ENCODE results near the gene CYGB.

Gene CYGB

GRCh38 chr17:76492123-76492988 lies 45.2 kb downstream of the CYGB start:
- peak overlapping the region; percentile 60 for H3K9ac ChIP-seq (ENCODE audit: low read depth in 1 of 2, low read length in 2 of 2)
- peak overlapping the region; percentile 33 to 59 for H3K4me3 ChIP-seq (ENCODE audit: low read length in 2 of 2)

GRCh38 chr17:76491271-76492122 lies 46.0 kb downstream of the CYGB start:
- Histone ChIP-seq H3K9ac (ENCODE audit: low read depth in 1 of 2, low read length in 2 of 2) (peak overlapping the region in 1 of 2 donors; percentile 60), H3K9me3 (ENCODE audit: control insufficient read depth in 2 of 2, low read length in 2 of 2) (no peaks in the 10 kb centered on the region), H3K27ac (ENCODE audit: low read depth in 2 of 2, low read length in 2 of 2) (peak overlapping the region; percentile 67 to 90), H3K4me1 (ENCODE audit: control insufficient read depth in 2 of 2, insufficient read depth in 2 of 2, low read length in 2 of 2) (peaks cover 37 to 52% of the 10 kb centered on the region in 2 donors), H3K36me3 (ENCODE audit: control insufficient read depth in 2 of 2, insufficient read depth in 2 of 2, low read length in 2 of 2) (no peaks in the 10 kb centered on the region), H3K27me3 (ENCODE audit: control insufficient read depth in 2 of 2, insufficient read depth in 2 of 2, low read length in 2 of 2) (no peaks in the 10 kb centered on the region), H3K4me3 (ENCODE audit: low read length in 2 of 2) (no peak overlapping the region)

More at GRCh38 chr17:76492123-76492988, 45.2 kb downstream of the CYGB start:
- H3K27me3 ChIP-seq (ENCODE audit: control insufficient read depth in 2 of 2, insufficient read depth in 2 of 2, low read length in 2 of 2) = no peaks in the 10 kb centered on the region
- no peaks in the 10 kb centered on the region for H3K36me3 ChIP-seq (ENCODE audit: control insufficient read depth in 2 of 2, insufficient read depth in 2 of 2, low read length in 2 of 2)
- peaks cover 37 to 56% of the 10 kb centered on the region in 2 donors for H3K4me1 ChIP-seq (ENCODE audit: control insufficient read depth in 2 of 2, insufficient read depth in 2 of 2, low read length in 2 of 2)
- H3K9me3 ChIP-seq (ENCODE audit: control insufficient read depth in 2 of 2, low read length in 2 of 2) = no peaks in the 10 kb centered on the region
- peak overlapping the region; percentile 67 to 90 for H3K27ac ChIP-seq (ENCODE audit: low read depth in 2 of 2, low read length in 2 of 2)

GRCh38 chr17:76490112-76490710 lies 47.3 kb downstream of the CYGB start:
- H3K9ac ChIP-seq (ENCODE audit: low read depth in 1 of 2, low read length in 2 of 2) = no peak overlapping the region
- H3K27ac ChIP-seq (ENCODE audit: low read depth in 2 of 2, low read length in 2 of 2) = no peak overlapping the region
- peaks cover 37 to 44% of the 10 kb centered on the region in 2 donors for H3K4me1 ChIP-seq (ENCODE audit: control insufficient read depth in 2 of 2, insufficient read depth in 2 of 2, low read length in 2 of 2)
- H3K27me3 ChIP-seq (ENCODE audit: control insufficient read depth in 2 of 2, insufficient read depth in 2 of 2, low read length in 2 of 2) = no peaks in the 10 kb centered on the region
- no peaks in the 10 kb centered on the region for H3K9me3 ChIP-seq (ENCODE audit: control insufficient read depth in 2 of 2, low read length in 2 of 2)
- no peak overlapping the region for H3K4me3 ChIP-seq (ENCODE audit: low read length in 2 of 2)
- no peaks in the 10 kb centered on the region for H3K36me3 ChIP-seq (ENCODE audit: control insufficient read depth in 2 of 2, insufficient read depth in 2 of 2, low read length in 2 of 2)

GRCh38 chr17:76487451-76488192 lies 49.9 kb downstream of the CYGB start:
- no peak overlapping the region for H3K9ac ChIP-seq (ENCODE audit: low read depth in 1 of 2, low read length in 2 of 2)
- no peaks in the 10 kb centered on the region for H3K27me3 ChIP-seq (ENCODE audit: control insufficient read depth in 2 of 2, insufficient read depth in 2 of 2, low read length in 2 of 2)
- no peak overlapping the region for H3K4me3 ChIP-seq (ENCODE audit: low read length in 2 of 2)
- peaks cover 25 to 31% of the 10 kb centered on the region in 2 donors for H3K4me1 ChIP-seq (ENCODE audit: control insufficient read depth in 2 of 2, insufficient read depth in 2 of 2, low read length in 2 of 2)
- no peak overlapping the region for H3K27ac ChIP-seq (ENCODE audit: low read depth in 2 of 2, low read length in 2 of 2)
- H3K9me3 ChIP-seq (ENCODE audit: control insufficient read depth in 2 of 2, low read length in 2 of 2) = no peaks in the 10 kb centered on the region
- H3K36me3 ChIP-seq (ENCODE audit: control insufficient read depth in 2 of 2, insufficient read depth in 2 of 2, low read length in 2 of 2) = no peaks in the 10 kb centered on the region

DNA sequence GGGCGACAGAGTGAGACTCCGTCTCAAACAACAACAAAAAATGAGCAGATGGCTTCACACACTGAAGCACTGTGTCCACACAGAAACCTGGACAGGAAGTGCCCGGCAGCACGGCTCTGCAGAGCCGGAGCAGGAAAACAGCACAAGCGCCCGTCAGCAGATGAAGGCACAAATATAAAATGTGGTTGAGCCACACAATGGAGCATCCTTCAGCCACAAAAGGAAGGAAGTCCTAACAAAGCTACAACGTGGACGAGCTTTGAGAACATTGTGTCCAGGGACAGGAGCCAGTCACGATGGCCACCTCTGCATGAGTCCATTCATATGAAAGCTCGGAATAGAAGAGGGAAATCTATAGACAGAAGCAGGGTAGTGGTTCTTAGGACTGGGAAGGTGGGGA lies 51.9 kb downstream of the CYGB start:
- H3K9ac ChIP-seq (ENCODE audit: low read depth in 1 of 2, low read length in 2 of 2) = no peak overlapping the region
- H3K27me3 ChIP-seq (ENCODE audit: control insufficient read depth in 2 of 2, insufficient read depth in 2 of 2, low read length in 2 of 2) = no peaks in the 10 kb centered on the region
- peak overlapping the region in 1 of 2 donors; percentile 42 for H3K27ac ChIP-seq (ENCODE audit: low read depth in 2 of 2, low read length in 2 of 2)
- H3K36me3 ChIP-seq (ENCODE audit: control insufficient read depth in 2 of 2, insufficient read depth in 2 of 2, low read length in 2 of 2) = no peaks in the 10 kb centered on the region
- no peaks in the 10 kb centered on the region for H3K9me3 ChIP-seq (ENCODE audit: control insufficient read depth in 2 of 2, low read length in 2 of 2)
- H3K4me1 ChIP-seq (ENCODE audit: control insufficient read depth in 2 of 2, insufficient read depth in 2 of 2, low read length in 2 of 2) = peaks cover 5 to 13% of the 10 kb centered on the region in 2 donors
- H3K4me3 ChIP-seq (ENCODE audit: low read length in 2 of 2) = no peak overlapping the region

- peaks cover 0 to 4% of the 10 kb centered on the region in 2 donors for H3K4me1 ChIP-seq (ENCODE audit: control insufficient read depth in 2 of 2, insufficient read depth in 2 of 2, low read length in 2 of 2)
- no peak overlapping the region for H3K9ac ChIP-seq (ENCODE audit: low read depth in 1 of 2, low read length in 2 of 2)
- H3K36me3 ChIP-seq (ENCODE audit: control insufficient read depth in 2 of 2, insufficient read depth in 2 of 2, low read length in 2 of 2) = no peaks in the 10 kb centered on the region
- H3K4me3 ChIP-seq (ENCODE audit: low read length in 2 of 2) = no peak overlapping the region
- H3K9me3 ChIP-seq (ENCODE audit: control insufficient read depth in 2 of 2, low read length in 2 of 2) = no peaks in the 10 kb centered on the region
- no peaks in the 10 kb centered on the region for H3K27me3 ChIP-seq (ENCODE audit: control insufficient read depth in 2 of 2, insufficient read depth in 2 of 2, low read length in 2 of 2)
- H3K27ac ChIP-seq (ENCODE audit: low read depth in 2 of 2, low read length in 2 of 2) = no peak overlapping the region
Observed at GRCh38 chr17:76484228-76484725, 53.2 kb downstream of the CYGB start.

DNA sequence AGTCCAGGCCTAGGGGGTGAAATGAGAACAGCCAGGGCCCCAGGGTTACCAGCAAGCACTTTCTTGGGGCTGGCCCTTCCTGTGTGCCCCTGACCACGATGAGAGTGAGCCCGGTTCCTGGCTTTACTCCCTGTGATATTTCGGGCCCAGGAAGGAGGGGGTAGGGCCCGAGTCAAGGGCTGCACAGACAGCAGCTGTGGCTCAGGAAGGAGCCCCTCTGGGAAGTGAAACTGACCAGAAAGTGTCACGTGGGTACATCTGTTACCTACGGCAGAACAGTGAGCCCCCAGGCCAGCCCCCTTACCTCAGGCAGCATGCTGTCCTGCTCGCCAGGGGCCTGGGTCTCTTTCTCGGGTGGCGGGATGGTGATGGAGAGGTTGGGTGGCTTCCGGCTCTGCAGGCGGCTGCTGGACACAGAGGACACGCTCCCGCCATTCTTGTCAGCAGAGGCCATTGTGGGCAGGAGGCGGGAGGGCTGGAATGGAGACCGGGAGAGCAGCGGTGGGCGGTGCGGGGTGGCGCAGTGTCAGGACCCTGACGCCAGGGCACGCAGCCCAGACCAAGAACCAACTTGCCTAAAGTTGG lies 56.3 kb downstream of the CYGB start:
- H3K4me1 ChIP-seq (ENCODE audit: control insufficient read depth in 2 of 2, insufficient read depth in 2 of 2, low read length in 2 of 2) = peaks cover 0 to 4% of the 10 kb centered on the region in 2 donors
- H3K27ac ChIP-seq (ENCODE audit: low read depth in 2 of 2, low read length in 2 of 2) = peak overlapping the region; percentile 62 to 76
- H3K36me3 ChIP-seq (ENCODE audit: control insufficient read depth in 2 of 2, insufficient read depth in 2 of 2, low read length in 2 of 2) = peaks cover 0 to 3% of the 10 kb centered on the region in 2 donors
- H3K27me3 ChIP-seq (ENCODE audit: control insufficient read depth in 2 of 2, insufficient read depth in 2 of 2, low read length in 2 of 2) = no peaks in the 10 kb centered on the region
- peak overlapping the region in 1 of 2 donors; percentile 26 for H3K9ac ChIP-seq (ENCODE audit: low read depth in 1 of 2, low read length in 2 of 2)
- H3K9me3 ChIP-seq (ENCODE audit: control insufficient read depth in 2 of 2, low read length in 2 of 2) = no peaks in the 10 kb centered on the region
- peak overlapping the region in 1 of 2 donors; percentile 48 for H3K4me3 ChIP-seq (ENCODE audit: low read length in 2 of 2)

- Histone ChIP-seq H3K9ac (ENCODE audit: low read depth in 1 of 2, low read length in 2 of 2) (peak overlapping the region in 1 of 2 donors; percentile 26), H3K9me3 (ENCODE audit: control insufficient read depth in 2 of 2, low read length in 2 of 2) (no peaks in the 10 kb centered on the region), H3K27me3 (ENCODE audit: control insufficient read depth in 2 of 2, insufficient read depth in 2 of 2, low read length in 2 of 2) (no peaks in the 10 kb centered on the region), H3K36me3 (ENCODE audit: control insufficient read depth in 2 of 2, insufficient read depth in 2 of 2, low read length in 2 of 2) (peaks cover 0 to 3% of the 10 kb centered on the region in 2 donors), H3K4me1 (ENCODE audit: control insufficient read depth in 2 of 2, insufficient read depth in 2 of 2, low read length in 2 of 2) (peaks cover 0 to 4% of the 10 kb centered on the region in 2 donors), H3K4me3 (ENCODE audit: low read length in 2 of 2) (peak overlapping the region in 1 of 2 donors; percentile 48), H3K27ac (ENCODE audit: low read depth in 2 of 2, low read length in 2 of 2) (peak overlapping the region in 1 of 2 donors; percentile 76)
Observed at GRCh38 chr17:76480632-76481031, 56.9 kb downstream of the CYGB start.

GRCh38 chr17:76479515-76480060 lies 57.9 kb downstream of the CYGB start:
- Histone ChIP-seq H3K9ac (ENCODE audit: low read depth in 1 of 2, low read length in 2 of 2) (no peak overlapping the region), H3K36me3 (ENCODE audit: control insufficient read depth in 2 of 2, insufficient read depth in 2 of 2, low read length in 2 of 2) (peaks cover 0 to 3% of the 10 kb centered on the region in 2 donors), H3K9me3 (ENCODE audit: control insufficient read depth in 2 of 2, low read length in 2 of 2) (no peaks in the 10 kb centered on the region), H3K4me3 (ENCODE audit: low read length in 2 of 2) (no peak overlapping the region), H3K27me3 (ENCODE audit: control insufficient read depth in 2 of 2, insufficient read depth in 2 of 2, low read length in 2 of 2) (no peaks in the 10 kb centered on the region), H3K27ac (ENCODE audit: low read depth in 2 of 2, low read length in 2 of 2) (no peak overlapping the region), H3K4me1 (ENCODE audit: control insufficient read depth in 2 of 2, insufficient read depth in 2 of 2, low read length in 2 of 2) (peaks cover 0 to 4% of the 10 kb centered on the region in 2 donors)
